Endothelial cell of hepatic sinusoid (primary cell): Measurements from ENCODE around the gene SLC35F6.
"Not testable (repeated sequence)": the region's sequence is repeated elsewhere in the genome, so short reads cannot be mapped to it uniquely, and the experiment has no call there.

ENCODE experiments used
- in situ Hi-C: cut with HindIII; loops from 2 replicates; pipeline ENCODE4 v1.10.0; 2017; ENCODE audit warnings: low sequenced_read_pairs

SLC35F6 gene

DNA sequence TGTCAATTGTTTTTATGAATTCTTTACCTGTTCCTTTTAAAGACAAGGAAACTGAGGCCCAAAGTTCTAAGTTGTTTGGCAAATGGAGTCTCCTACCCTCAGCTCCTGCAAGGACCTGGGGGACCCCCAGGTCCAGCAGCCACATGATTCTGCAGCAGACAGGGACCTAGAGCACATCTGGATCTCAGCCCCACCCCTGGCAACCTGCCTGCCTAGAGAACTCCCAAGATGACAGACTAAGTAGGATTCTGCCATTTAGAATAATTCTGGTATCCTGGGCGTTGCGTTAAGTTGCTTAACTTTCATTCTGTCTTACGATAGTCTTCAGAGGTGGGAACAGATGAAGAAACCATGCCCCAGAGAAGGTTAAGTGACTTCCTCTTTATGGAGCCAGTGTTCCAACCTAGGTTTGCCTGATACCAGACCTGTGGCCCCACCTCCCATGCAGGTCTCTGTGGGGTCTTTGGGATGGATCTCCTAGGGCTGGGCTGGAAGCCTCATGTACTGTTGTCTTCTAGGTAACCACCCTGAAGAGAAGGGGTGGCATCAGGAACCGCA lies 16.2 kb downstream of the SLC35F6 start:
- in situ Hi-C loops, result no loop called here

DNA sequence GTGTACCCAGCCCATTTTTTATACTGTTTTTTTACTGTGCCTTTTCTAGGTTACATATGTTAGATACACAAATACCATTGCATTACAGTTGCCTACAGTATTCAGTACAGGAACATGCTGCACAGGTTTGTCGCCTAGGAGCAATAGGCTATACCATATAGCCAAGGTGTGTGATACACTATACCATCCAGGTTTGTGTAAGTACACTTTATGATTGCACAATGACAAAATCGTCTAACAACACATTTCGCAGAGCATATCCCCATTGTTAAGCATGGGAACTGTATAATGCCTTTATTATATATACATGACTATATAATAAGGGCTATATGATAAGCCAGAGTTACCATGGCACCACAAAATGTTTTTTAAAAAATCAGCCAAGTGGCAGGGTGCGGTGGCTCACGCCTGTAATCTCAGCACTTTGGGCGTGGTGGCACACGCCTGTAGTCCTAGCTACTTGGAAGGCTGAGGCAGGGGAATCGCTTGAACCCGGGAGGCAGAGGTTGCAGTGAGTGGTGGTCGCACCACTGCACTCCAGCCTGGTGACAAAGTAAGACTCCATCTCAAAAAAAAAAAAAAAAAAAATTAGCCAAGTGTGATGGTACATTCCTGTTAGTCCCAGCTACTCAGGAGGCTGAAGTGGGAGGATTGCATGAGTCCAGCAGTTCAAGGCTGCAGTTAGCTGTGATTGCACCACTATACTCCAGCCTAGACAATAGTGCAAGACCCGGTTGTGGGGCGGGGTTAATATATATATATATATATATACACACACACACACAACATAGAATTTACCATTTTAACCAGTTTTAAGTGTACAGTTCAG lies 19.0 kb downstream of the SLC35F6 start:
- in situ Hi-C loops, result no loop called here

DNA sequence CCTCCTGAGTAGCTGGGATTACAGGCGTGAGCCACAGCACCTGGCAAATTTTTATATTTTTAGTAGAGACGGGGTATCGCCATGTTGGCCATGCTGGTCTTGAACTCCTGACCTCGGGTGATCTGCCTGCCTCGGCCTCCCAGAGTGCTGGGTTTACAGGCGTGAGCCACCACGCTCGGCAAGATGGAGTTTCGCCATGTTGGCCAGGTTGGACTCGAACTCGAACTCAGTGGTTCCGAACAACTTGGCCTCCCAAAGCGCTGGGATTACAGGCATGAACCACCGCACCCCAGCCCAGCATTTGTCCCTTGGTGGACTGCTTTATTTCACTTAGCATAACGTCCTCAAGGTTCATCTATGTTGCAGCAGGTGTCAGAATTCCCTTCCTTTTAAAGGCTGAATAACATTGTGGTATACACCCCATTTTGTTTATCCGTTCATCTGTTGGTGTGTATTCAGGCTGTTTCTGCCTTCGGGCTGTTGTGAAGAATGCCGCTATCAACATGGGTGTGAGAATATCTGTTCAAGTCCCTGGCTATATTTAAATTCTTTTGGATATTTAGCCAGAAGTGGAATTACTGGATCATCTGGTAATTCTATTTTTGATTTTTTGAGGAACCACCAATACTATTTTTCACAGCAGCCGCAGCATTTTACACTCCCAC lies 20.6 kb downstream of the SLC35F6 start:
- in situ Hi-C loops, result no loop called here

- in situ Hi-C loops, result no loop called here
Observed at GRCh38 chr2:26785431-26786206, 21.5 kb downstream of the SLC35F6 start, which contains the start of gene CENPA. TSS of gene CENPA (plus strand) at chr2:26786056. CDS start at chr2:26786197, 141 bp downstream.

- in situ Hi-C loops, result no loop called here
Observed at GRCh38 chr2:26786207-26787028, 22.3 kb downstream of the SLC35F6 start.

DNA sequence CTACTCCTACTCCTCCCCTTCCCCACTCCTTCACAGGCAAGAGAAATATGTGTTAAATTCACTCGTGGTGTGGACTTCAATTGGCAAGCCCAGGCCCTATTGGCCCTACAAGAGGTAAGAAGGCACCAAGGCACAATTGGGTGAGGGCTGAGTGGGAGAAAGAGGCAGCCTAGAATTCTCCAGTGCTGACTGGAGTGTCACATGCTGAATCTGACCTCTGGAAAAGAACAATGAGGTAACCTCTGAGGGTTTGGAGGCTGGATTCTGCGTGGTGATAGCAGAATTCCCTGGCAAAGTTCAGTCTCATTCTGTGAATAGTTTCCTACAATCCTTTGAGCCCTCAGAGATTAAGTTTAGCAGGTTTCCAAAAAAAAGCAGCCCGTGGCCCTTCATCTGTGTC lies 28.6 kb downstream of the SLC35F6 start:
- in situ Hi-C loops, result no loop called here

- in situ Hi-C loops, result no loop called here
Observed at GRCh38 chr2:26793518-26793917, 29.4 kb downstream of the SLC35F6 start.

- in situ Hi-C loops, result not testable (repeated sequence)
Observed at GRCh38 chr2:26795135-26795534, 31.1 kb downstream of the SLC35F6 start.

GRCh38 chr2:26801328-26801727 lies 37.2 kb downstream of the SLC35F6 start:
- in situ Hi-C loops, result no loop called here

DNA sequence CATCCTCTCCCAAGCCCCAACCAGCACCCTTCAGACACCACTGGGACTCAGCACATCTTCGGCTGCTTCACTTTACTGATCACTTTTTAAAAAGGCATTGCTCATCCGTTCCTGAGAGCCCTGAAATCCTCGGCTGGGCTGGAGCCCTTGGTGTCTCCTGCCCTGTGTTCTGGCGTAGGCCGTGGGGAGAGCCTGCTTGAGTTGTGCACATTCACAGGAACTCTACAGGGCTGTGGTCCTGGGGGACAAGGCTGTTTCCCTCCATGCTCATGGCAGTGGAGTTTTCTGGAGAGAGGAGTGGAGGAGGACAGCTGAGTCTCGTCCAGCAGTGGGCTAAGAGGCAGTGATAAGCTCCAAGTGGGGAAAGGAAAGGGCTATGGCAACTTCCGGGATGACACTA lies 37.7 kb downstream of the SLC35F6 start:
- in situ Hi-C loops, result no loop called here

DNA sequence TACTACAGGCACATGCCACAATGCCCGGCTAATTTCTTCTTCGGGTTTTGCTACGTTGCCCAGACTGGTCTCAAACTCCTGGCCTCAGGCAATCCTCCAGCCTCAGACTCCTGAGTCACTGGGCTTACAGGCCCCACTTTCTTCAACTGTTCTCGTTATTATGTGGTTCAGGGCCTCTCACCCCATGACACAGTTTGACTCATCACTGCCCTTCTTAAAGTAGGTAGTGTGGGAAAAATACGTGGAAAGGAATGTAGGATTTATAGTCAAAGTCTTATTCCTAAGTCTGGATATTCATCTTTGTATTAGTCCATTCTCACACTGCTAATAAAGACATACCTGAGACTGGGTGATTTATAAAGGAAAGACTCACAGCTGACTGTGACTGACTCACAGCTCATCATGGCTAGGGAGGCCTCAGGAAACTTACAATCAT lies 41.2 kb downstream of the SLC35F6 start:
- in situ Hi-C loops, result no loop called here

DNA sequence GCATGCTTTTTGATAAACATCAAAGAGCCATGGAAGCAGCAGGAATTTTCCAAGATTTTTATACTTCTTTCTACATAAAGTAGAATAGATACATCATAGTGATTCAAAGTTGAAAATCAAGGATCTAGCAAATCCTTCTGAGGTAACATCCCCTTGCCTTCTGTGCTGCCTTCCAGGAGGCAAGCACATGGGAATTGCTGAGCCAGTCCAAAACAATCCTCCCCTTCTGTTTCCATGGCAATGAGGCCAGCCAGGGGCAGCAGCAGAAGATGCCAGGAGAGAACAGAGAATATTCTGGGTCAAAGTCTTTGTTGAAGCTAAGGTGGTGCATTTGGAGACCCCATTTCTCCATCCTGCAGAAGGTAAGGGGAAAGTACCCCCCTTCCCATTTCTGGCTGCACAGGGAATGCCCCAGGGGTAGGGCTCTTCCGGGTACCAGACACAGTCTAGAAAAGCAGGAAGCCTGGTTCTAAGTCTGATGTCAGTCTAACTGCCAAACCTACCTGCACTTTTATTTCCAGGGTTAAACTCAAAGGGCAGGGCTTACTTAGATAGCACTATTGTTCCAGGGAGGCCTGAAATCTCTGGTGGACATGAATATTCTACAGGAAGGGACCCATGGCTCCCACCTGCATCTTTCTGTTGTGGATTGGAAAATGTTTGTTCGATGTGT lies 43.8 kb downstream of the SLC35F6 start:
- in situ Hi-C loops, result no loop called here

DNA sequence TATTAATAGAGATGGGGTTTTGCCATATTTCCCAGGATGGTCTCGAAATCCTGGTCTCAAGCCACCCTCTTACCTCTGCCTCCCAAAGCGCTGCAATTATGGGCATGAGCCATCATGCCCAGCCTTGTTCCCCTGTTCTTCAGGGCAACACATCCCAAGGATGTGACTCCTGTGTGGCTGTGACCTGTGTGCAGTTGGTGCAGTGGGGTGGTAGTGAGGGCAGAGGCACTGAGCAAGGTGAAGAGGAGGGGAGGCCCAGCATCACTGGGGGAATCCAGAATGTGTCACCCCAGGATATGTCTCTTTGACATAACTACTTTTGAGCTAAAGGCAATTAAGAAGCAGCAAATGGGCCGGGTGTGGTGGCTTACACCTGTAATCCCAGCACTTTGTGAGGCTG lies 45.1 kb downstream of the SLC35F6 start:
- in situ Hi-C loops, result no loop called here

DNA sequence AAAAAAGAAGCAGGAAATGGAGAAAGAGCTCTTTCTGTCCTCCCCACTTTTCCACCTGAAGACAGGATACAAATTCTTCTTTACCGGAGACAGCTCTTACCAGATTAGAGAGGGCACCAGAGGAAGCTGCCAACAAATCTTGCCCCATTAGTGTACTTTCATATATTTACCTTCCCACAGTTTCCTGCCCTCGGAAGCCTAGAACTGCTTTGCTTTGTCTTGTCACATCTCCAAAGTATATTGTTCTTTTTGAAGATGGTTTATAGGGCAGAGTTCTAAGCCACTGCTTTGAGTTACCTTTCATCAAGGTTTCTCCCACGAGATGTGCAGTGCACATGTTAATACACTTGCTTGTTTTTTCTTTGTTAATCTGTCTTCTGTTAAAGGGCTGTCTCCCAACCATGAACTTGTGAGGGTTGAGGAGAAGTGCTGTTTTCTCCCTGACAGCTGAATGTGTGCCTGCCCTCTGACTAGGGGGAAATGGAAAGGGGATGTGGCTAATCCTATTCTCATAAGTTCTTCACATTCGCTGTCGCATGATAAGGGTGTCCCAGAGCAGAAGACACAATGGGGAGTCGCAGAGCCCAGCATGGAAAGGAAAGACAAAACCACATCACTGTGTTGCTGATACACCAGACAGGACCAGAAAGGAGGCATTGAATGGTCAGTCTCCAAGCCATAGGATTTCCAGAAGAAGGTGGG lies 45.9 kb downstream of the SLC35F6 start:
- in situ Hi-C loops, result loop anchor here (5.0 kb wide), 1 partner anchor 72 kb away; no protein-coding TSS in a partner anchor

GRCh38 chr2:26811261-26811660 lies 47.2 kb downstream of the SLC35F6 start:
- in situ Hi-C loops, result loop anchor here (5.0 kb wide), 1 partner anchor 71 kb away; no protein-coding TSS in a partner anchor

DNA sequence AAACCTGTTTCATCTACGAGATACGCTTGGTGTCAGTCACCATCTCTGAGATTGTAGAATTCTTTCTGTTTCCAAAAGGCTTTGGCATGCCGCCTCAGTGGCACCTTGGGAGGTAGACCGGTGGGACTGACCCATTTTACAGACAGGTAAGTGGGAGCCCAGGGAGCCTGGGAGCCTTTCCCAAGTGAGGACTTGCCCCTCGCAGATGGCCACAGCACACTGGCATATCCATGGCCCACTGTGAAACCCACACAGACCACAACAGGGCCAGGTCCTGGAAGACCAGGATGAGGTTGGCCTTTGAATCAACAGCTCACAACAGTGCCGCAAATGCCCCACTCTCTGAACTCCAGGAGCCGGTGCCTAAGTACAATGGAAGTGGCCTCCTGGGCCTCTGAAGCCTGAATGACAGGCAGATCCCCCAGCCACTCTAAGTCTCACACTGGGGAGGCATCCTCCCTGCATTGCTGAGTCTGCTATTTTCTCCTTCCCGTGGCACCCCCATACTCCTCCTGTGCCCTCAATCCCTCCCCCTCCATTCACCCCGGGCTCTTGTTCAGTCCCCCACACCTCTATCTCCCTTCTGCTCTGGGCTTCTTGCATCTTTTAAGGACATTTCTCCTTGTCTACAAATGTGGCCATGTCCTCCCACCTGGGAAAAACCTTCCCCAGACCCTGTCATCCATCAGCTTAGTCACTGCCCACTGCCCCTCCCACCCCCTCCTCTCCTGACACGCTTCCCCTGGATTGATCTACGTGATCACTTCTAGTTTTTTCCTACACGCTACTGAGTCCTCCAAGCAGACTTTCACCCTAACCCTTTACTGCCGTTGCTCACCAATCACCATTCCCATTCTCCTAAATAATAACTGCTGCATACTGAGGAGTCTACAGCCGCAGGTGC lies 48.0 kb downstream of the SLC35F6 start:
- in situ Hi-C loops, result loop anchor here (5.0 kb wide), 1 partner anchor 70 kb away; no protein-coding TSS in a partner anchor

- in situ Hi-C loops, result loop anchor here (5.0 kb wide), 1 partner anchor 70 kb away; no protein-coding TSS in a partner anchor
Observed at GRCh38 chr2:26812731-26813130, 48.6 kb downstream of the SLC35F6 start.
